Uterus (tissue), 2 donors: ENCODE data around the gene RNASE4.

Source experiments
- CTCF ChIP-seq, 4 experiments: fragments of 200-600 bp in 2 of 4; fragments of 450-650 bp in 2 of 4; sonication (generic) in 2 of 4; IDR thresholded peaks; one replicate each; pipeline ENCODE4 v1.5.1; 2016 to 2019; ENCODE audit warnings: antibody characterized with exemption in 4 of 4, mild to moderate bottlenecking in 2 of 4, moderate library complexity in 1 of 4
- POLR2A ChIP-seq, 2 donors: fragments of 450-650 bp; IDR thresholded peaks; one replicate each; pipeline ENCODE4 v1.6.1; 2016; ENCODE audit warnings: antibody characterized with exemption in 2 of 2, mild to moderate bottlenecking in 1 of 2, moderate library complexity in 1 of 2

DNA sequence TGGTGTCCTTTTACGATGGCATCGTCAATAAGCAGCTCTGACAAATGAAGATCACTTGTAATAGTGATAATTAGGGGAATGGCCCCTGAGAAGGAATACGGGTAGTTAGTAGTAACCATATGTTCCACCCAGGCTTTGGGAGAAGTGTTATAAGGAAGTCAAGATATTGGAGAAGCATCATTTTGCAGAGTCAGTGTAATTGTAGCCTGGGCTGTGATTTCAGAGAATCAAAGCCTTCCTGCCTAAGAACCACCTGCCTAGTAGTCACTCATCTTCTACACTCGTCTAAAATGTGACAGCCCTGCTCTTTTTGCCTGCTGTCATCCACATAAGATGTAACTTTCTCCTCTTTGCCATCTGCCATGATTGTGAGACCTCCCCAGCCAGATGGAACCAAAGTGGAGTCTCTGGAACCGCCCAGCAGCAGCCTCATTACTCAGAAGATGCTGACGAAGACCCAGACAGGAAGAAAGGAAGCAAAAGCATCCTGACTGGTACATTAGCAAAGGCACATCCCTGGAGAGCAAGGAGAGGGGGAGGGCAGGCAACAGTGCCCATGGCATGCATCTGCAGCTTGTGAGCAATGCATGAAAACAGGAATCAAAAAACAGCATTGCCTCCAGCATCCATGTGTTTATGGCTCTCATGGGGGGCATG lies 48.7 kb downstream of the RNASE4 start:
- TF ChIP-seq POLR2A (IDR thresholded peaks at IDR 0.05) (no peak), CTCF (IDR thresholded peaks at IDR 0.05) (no peak)
